GM19025 (cell line): ENCODE results near the gene RFC3.
"Not testable (repeated sequence)": the region's sequence is repeated elsewhere in the genome, so short reads cannot be mapped to it uniquely, and the experiment has no call there.

Experiments
- ATAC-seq: cut with Tn5 transposase; IDR thresholded peaks from one replicate; pipeline ENCODE4 v1.9.1; 2021; ENCODE audit warnings: mild to moderate bottlenecking, low read depth, moderate library complexity; ENCODE audit not compliant: unreplicated experiment

The RFC3 gene, protein sequence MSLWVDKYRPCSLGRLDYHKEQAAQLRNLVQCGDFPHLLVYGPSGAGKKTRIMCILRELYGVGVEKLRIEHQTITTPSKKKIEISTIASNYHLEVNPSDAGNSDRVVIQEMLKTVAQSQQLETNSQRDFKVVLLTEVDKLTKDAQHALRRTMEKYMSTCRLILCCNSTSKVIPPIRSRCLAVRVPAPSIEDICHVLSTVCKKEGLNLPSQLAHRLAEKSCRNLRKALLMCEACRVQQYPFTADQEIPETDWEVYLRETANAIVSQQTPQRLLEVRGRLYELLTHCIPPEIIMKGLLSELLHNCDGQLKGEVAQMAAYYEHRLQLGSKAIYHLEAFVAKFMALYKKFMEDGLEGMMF

DNA sequence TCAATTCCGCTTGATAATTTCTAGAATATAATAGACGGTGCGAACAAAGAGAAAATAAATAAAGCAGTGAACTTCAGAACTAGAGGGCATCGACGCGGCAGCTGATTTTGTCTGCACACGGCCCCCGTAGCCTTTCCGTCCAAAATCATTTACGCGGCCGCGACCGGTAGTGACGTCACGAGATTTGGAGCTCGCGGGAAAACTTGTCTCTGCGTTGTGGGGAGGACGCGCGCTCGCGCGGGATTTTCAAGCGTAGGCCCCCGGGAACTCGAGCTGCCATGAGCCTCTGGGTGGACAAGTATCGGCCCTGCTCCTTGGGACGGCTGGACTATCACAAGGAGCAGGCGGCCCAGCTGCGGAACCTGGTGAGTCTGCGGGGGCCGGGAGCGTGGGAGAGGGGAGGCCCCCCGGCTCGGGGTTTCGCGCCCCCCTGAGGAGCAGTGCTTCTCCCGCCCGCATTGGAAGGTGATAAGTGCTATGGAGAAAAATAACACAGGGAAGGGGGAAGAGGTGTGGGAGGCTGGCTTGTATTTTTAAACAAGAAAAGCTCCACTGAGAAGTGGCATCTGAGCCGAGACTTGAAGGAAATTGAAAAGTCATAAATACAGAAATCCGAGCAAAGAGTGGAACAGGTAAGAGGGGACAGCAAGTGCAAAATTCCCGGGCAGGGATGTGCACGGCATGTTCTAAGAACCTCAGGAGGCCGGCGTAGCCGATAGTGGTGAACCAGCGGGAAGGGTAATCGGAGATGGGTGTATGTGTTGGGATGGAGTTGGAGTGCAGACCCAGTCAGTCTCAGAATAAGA lies at the start of gene RFC3:
TSS of gene RFC3 (plus strand) at position 249 of the 806 bp plus-strand sequence. CDS start at position 279, 30 bp downstream.
- peak; percentile 93 for ATAC-seq

DNA sequence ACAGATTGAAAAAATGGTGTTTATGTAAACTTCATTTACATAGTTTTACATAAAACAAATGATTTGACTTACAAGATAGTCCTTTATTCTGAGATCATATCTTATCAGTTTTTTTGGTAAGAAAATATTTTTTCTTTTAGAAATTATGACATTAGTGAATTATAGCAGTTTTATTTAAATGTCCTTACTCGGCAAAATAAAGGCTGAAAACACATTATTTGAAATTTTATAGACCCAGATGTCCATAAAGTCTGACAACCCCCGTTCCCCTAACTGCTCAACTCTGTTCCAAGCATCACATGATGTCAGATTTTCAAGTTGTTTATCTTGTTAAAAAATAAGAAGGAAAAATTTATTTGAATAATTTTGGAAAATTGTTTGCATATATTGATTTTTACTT lies 46.7 kb upstream of the RFC3 start:
- no peak for ATAC-seq

- ATAC-seq = no peak
Observed at GRCh38 chr13:33773790-33774462, 44.0 kb upstream of the RFC3 start.

GRCh38 chr13:33775339-33776108 lies 42.4 kb upstream of the RFC3 start:
- no peak for ATAC-seq

DNA sequence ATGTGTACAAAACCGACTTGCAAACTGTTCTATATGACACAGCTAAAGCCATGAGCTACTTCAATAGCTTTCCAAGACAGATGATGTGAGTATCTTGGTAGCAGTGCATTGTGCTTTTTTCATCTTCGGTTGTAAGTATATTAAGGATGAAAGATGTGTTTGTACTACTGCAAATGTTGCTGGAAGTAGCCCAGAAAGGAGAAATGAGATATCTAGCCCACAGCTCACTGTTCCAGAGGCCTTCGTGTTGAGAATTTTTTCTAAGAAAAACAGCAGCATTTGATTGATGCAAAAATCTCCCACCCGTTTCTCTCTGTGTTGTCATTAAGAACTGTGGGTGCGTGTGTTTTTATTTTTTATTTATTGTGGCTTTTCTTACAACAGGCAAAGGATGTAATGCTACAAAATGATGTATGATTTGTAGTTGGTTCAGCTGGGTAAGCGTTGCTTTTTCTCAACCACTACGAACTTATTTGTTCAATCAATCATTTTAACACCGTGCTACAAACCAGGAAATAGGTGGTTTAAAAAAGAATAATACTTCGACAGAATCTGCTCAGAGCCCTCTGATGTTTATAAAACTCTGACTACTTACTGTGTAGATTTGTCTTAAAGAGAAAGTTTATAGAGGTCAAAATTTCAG lies 41.6 kb upstream of the RFC3 start:
- ATAC-seq = no peak

- no peak for ATAC-seq
Observed at GRCh38 chr13:33782631-33783030, 35.3 kb upstream of the RFC3 start.

- ATAC-seq = not testable (repeated sequence)
Observed at GRCh38 chr13:33783212-33783611, 34.7 kb upstream of the RFC3 start.

- no peak for ATAC-seq
Observed at GRCh38 chr13:33784738-33785137, 33.2 kb upstream of the RFC3 start.

- no peak for ATAC-seq
Observed at GRCh38 chr13:33785384-33785783, 32.6 kb upstream of the RFC3 start.

GRCh38 chr13:33787051-33787591 lies 30.8 kb upstream of the RFC3 start:
- no peak for ATAC-seq

DNA sequence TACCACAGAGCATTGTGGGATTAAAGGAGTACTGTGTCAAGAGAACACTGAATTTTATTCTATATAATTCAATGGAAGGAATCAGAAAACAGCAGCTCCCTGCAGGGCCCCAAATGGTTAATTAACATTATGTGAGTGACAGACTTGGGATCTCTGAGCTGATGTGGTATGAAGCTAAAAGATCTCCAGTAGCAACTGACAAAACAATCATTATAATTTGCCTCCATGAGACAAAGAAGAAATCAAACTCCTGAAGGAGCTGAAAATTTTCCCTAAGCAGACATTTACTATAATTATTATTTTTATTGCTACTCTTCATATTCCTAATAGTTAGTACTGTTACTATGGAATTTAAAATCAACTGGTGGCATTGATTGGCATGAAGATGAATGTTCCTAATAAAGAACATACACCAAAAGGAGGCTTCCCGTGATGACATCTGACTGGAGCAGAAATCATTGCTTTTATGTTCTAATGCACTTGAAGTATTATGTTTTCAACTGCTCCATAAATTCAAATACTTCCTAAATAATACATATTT lies 28.8 kb upstream of the RFC3 start:
- no peak for ATAC-seq

GRCh38 chr13:33789739-33790138 lies 28.2 kb upstream of the RFC3 start:
- no peak for ATAC-seq

GRCh38 chr13:33793726-33794125 lies 24.2 kb upstream of the RFC3 start:
- ATAC-seq = no peak

DNA sequence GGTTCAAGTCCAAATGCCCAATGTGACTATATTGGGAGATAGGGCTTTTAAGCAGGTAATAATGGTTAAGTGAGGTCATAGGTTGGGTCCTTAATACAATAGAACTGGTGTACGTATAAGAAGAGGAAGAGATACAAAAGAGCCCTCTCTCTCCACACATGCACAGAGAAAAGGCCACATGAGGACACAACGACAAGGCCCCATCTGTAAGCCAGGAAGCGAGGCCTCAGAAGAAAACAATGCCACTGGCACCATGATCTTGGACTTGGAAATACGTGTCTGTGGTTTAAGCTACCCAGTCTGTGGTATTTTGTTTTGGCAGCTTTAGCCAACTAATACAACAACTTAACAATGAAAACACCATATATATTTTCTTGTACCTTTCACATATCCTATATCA lies 23.4 kb upstream of the RFC3 start:
- no peak for ATAC-seq

- ATAC-seq = no peak
Observed at GRCh38 chr13:33796095-33796494, 21.9 kb upstream of the RFC3 start.

DNA sequence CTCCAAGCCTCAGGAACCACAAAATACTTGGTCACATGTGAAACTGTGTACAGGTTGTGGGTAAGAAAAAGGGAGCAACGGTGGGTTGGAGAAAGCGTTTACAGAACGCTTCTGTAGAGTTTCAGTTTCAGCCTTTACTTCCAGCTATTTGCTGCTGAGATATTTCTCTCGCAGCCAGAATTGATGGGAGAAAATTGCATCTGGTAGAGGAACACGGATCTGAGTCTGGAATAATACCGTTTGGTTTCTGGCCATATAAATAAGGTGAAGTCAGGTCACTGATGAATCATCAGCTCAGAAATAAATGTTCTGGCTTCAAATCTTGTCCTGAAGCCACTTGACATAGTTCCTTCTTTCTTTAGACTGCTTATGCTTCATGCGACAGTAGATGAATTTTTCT lies 20.3 kb upstream of the RFC3 start:
- no peak for ATAC-seq

DNA sequence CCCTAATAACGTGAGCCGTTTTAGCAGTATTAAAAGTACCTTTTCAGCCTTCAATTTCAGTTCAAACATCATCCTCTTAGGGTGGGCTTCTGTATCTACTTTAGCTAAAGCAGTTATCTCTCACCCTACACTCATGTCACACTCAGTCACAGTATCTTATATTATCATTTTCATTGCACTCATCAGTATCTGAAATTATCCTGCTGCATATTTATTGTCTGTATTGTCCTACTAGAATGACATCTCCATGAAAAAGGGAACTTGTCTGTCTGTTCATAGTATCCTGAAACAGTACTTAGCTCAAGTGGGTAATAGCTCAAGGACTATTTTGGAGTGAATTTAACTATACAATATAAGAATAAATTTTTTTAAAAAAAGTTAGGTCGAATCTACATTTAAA lies 19.9 kb upstream of the RFC3 start:
- no peak for ATAC-seq

- no peak for ATAC-seq
Observed at GRCh38 chr13:33799950-33800592, 17.9 kb upstream of the RFC3 start.

- ATAC-seq = no peak
Observed at GRCh38 chr13:33800646-33801186, 17.2 kb upstream of the RFC3 start.
